NCI-H524 (cell line): Measurements from ENCODE around the gene COL5A1.

Source experiments
- DNase-seq, 2 experiments: peaks; one replicate each; lab custom pipeline; 2025; lab: John Stamatoyannopoulos, UW

The COL5A1 gene

GRCh38 chr9:134877541-134877940, 235.9 kb downstream of the COL5A1 start:
- no peak for DNase-seq

- no peak for DNase-seq
Observed at GRCh38 chr9:134879664-134880483, 238.3 kb downstream of the COL5A1 start.

- peak in 1 of 2 experiments; percentile 21 for DNase-seq
Observed at GRCh38 chr9:134880484-134881312, 239.1 kb downstream of the COL5A1 start, which contains the start of gene FCN2. Gene FCN2 (plus strand): TSS chr9:134880810. CDS start chr9:134880822, 12 bp downstream.

GRCh38 chr9:134881313-134881670, 239.7 kb downstream of the COL5A1 start:
- DNase-seq = no peak

GRCh38 chr9:134882204-134882785, 240.7 kb downstream of the COL5A1 start:
- DNase-seq = no peak

GRCh38 chr9:134883040-134883782, 241.6 kb downstream of the COL5A1 start:
- DNase-seq = no peak

- DNase-seq = no peak
Observed at GRCh38 chr9:134884492-134884891, 242.9 kb downstream of the COL5A1 start.

- DNase-seq = no peak
Observed at GRCh38 chr9:134885001-134885678, 243.5 kb downstream of the COL5A1 start.

GRCh38 chr9:134885679-134886412, 244.2 kb downstream of the COL5A1 start:
- no peak for DNase-seq

GRCh38 chr9:134886413-134886913, 244.9 kb downstream of the COL5A1 start:
- no peak for DNase-seq

- no peak for DNase-seq
Observed at GRCh38 chr9:134887219-134887618, 245.6 kb downstream of the COL5A1 start.

- DNase-seq = peak in 1 of 2 experiments; percentile 22
Observed at GRCh38 chr9:134887686-134888602, 246.3 kb downstream of the COL5A1 start.

- peak in 1 of 2 experiments; percentile 30 for DNase-seq
Observed at GRCh38 chr9:134888603-134889190, 247.1 kb downstream of the COL5A1 start.

GRCh38 chr9:134889386-134890154, 248.0 kb downstream of the COL5A1 start:
- no peak for DNase-seq

GRCh38 chr9:134890155-134890495, 248.5 kb downstream of the COL5A1 start:
- no peak for DNase-seq

- no peak for DNase-seq
Observed at GRCh38 chr9:134891053-134891452, 249.4 kb downstream of the COL5A1 start.

- DNase-seq = no peak
Observed at GRCh38 chr9:134891713-134892112, 250.1 kb downstream of the COL5A1 start.

GRCh38 chr9:134892221-134892620, 250.6 kb downstream of the COL5A1 start:
- DNase-seq = peak in 1 of 2 experiments; percentile 40
